ENCODE measurements around the gene ATP8A2.
A peak's percentile ranks its signal among the peaks of the same experiment; 100 is the strongest.

ATP8A2 gene

GRCh38 chr13:25632166-25632888 is 260.6 kb downstream of the ATP8A2 start:
- DNase-seq (ENCODE audit: low spot score) = no peak

DNA sequence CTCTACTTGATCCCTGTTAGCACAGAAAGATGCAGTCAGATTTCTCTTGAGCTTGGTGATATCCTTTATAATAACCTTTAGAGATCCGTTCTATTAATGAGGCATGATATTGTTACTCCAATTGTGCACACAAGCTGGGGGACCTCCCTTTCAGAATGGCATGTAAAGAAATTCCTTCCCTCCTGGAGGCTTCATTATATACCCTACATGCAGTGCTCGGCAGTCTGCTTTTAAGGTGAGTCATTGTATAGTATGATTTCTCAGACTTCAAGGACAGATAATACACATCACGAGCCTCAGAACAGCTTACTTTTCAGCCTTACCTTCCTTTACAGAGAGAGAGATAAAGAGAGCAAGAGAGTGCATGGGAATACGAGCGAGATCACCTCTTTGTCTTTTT is 261.3 kb downstream of the ATP8A2 start:
- DNase-seq (ENCODE audit: low spot score) = no peak

GRCh38 chr13:25645681-25646080 is 273.9 kb downstream of the ATP8A2 start:
- no peak for DNase-seq (ENCODE audit: low spot score)

DNA sequence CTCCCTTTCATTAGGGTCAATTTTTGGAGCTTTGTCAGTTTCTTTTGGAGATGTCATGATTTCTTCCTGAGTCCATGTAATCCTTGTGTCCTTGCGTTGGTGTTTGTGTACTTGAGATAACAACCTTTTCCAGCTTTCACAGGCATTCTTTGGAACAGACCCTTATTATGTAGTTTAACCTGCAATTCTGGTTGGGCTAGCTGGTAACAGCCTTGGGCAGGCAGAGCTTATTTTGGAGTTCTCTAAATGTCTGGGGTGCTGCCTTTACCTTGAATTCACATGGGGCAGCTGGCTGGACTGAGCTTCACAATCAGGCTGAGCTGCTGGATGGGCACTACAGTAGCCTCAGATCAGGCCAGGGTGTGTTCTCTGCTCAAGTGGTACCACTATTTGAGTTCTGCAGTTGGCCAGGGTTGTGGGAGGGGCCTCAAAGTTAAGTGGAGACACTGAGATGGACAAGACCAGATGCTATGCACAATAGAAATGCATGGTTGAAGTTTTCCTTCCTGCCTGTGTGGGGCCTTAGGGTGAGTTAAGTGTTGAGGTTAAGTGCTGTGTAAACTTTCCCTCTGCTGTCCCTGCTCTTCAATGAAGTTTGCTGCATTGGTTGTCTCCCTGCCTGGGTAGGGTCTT is 277.3 kb downstream of the ATP8A2 start:
- DNase-seq (ENCODE audit: low spot score) = no peak

GRCh38 chr13:25652764-25653163 is 281.0 kb downstream of the ATP8A2 start:
- peak; percentile 38 for DNase-seq (ENCODE audit: low spot score)

- DNase-seq (ENCODE audit: low spot score) = no peak
Measured at GRCh38 chr13:25654322-25654721, 282.5 kb downstream of the ATP8A2 start.

GRCh38 chr13:25657157-25657556 is 285.4 kb downstream of the ATP8A2 start:
- no peak for DNase-seq (ENCODE audit: low spot score)

GRCh38 chr13:25659091-25659795 is 287.5 kb downstream of the ATP8A2 start:
- no peak for DNase-seq (ENCODE audit: low spot score)

- no peak for DNase-seq (ENCODE audit: low spot score)
Measured at GRCh38 chr13:25660996-25661395, 289.2 kb downstream of the ATP8A2 start.

GRCh38 chr13:25662516-25662915 is 290.7 kb downstream of the ATP8A2 start:
- no peak for DNase-seq (ENCODE audit: low spot score)

- DNase-seq (ENCODE audit: low spot score) = no peak
Measured at GRCh38 chr13:25668345-25668744, 296.6 kb downstream of the ATP8A2 start.

DNA sequence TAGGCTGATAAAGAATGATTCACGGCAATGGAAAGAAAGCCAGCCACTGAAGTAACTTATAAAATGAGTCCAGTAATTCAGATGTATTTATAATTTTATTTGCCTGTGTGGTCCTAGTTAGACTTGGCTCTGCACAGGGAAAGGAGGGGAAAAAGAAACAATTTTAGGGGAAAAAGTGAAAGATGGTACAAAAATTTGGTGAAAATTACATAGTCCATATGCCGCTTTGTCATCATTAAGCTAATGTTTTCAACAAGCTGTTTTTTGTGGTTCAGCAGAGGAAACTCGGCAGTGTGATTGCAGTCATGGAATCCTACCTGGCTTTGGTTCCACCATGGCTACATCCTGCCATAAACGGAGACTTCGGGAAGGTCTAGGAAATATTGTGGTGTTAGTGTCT is 301.9 kb downstream of the ATP8A2 start:
- DNase-seq (ENCODE audit: low spot score) = no peak

- DNase-seq (ENCODE audit: low spot score) = no peak
Measured at GRCh38 chr13:25674371-25674770, 302.6 kb downstream of the ATP8A2 start.

DNA sequence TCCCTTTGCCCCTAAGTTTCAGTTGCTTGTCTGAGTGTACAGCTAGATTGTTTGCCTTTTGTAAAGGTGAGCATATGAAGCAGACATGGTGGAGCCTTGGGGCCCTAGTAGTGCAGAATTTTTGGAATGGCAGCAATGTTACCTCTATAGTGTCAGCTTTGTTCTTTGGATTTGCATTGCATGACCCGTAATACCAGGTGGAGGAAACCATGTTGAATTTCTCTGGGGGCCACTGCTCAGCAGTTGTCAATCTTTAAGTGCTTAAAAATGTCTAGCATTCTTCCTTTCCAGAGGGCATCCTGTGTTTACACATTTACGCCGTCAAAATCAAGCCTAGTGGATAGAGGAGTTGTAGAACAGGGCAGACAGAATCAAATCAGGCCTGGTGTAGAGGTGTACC is 303.3 kb downstream of the ATP8A2 start:
- no peak for DNase-seq (ENCODE audit: low spot score)

DNA sequence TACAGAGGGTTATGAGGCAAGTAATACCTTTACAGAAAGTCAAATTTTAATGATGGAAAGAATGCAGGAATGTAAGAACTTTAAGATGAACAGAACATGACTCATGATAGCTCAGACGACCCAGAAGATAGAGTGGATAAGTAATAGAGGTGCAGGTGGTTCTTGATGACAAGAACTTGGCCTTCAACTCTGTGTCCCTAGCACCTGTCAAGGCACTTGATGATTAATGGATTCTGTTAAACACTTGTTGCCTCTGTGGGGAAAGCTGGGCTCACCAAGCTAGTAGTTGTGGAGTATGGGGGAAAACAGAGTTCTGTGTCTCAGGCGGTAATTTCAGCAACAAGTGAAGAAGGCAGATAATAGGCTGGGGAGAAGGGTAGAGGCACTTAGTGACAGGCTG is 306.2 kb downstream of the ATP8A2 start:
- no peak for DNase-seq (ENCODE audit: low spot score)

GRCh38 chr13:25678398-25678797 is 306.6 kb downstream of the ATP8A2 start:
- DNase-seq (ENCODE audit: low spot score) = no peak

DNA sequence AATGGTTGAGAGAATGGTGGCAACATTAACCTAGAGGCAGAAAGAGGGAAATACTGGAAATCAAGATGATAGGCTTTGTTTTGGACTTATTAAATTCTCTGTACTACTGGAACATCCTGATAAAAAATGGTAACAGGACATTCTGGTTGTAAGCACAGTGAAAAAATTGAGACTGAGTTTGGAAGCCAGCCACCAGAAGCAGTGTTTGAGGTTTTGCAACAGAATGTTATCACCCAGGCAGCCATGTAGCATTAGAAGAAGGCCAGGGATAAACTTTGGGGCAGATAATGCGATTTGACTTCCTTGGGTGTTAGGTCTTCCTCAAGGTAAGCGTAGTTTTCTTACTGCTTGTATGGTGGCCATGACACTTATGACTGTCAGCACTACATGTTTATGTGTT is 307.4 kb downstream of the ATP8A2 start:
- DNase-seq (ENCODE audit: low spot score) = no peak

GRCh38 chr13:25679936-25680335 is 308.2 kb downstream of the ATP8A2 start:
- DNase-seq (ENCODE audit: low spot score) = no peak

DNA sequence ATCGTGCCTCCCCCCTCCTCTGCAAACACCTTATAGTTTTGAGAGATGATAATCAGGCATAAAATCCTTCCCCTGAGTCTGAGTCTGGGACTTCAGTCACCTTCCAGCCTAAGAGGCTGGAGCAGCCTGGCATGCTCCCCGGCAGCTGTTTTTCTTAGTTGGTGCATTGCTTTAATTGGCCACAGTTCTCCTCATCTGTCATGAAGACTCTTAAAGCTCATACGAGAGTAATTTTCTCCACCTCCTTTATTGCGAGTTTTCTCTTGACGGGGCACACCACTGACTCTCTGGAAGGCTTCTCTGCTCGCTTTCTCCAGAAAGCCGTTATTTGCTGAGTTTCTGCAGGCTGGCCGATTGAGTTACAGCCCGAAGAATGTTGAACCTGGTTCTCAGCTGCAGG is 310.5 kb downstream of the ATP8A2 start:
- no peak for DNase-seq (ENCODE audit: low spot score)

GRCh38 chr13:25683056-25683455 is 311.3 kb downstream of the ATP8A2 start:
- no peak for DNase-seq (ENCODE audit: low spot score)

DNA sequence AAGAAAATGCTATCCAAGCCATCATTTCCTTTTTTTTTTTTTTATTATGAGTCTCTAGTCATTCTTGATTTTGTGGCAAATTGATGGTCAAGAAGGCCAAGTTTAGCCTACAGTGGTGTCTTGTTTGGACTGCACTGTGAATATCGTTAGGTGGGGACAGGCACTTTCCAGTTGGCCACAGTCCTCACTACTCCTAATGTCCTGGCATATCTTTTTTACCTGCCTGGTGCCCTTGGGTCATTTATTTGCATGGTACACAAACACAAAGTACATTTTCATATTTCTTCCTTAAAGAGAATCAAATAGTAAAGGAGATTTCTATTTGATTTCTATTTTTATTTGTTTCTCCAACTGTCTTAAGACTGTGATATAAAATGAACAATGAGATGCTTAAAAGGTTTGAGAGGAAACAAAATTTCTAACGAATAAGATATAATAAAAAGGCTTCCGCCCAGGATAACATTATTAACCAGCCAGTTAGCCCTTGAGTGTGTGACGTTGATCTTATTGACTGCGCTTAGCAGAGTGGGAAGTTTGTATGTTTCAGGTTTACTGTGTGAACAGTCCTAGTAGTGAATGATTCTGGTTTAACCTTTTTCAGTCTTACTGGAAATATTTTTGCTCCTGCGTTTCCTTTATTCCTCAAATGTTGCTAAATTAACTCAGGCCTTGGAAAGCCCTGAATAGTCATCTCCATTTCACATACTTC is 312.0 kb downstream of the ATP8A2 start:
- DNase-seq (ENCODE audit: low spot score) = no peak

GRCh38 chr13:25684491-25684890 is 312.7 kb downstream of the ATP8A2 start:
- no peak for DNase-seq (ENCODE audit: low spot score)

All from kidney tubule cell (primary cell).